HL-60 (cell line): ENCODE measurements around the gene TLR9.

Experiments
- CTCF ChIP-seq: IDR thresholded peaks from one replicate; pipeline ENCODE4 v1.5.1; 2011; ENCODE audit warnings: low read length, control low read depth, inconsistent platforms; ENCODE audit not compliant: insufficient read depth
- GABPA ChIP-seq: IDR thresholded peaks from 2 replicates; pipeline ENCODE4 v1.6.1; 2012; ENCODE audit warnings: low read depth
- REST ChIP-seq: IDR thresholded peaks from 2 replicates; pipeline ENCODE4 v1.6.1; 2012; ENCODE audit warnings: low read depth; ENCODE audit not compliant: insufficient replicate concordance

GRCh38 chr3:52182196-52182595 lies 43.2 kb downstream of the TLR9 start:
- TF ChIP-seq GABPA = no peak
- no peak for TF ChIP-seq REST
- TF ChIP-seq CTCF = no peak
